IPS DF 6.9 (cell line): ENCODE results near the gene HIGD1C.
"Not testable (repeated sequence)": the region's sequence is repeated elsewhere in the genome, so short reads cannot be mapped to it uniquely, and the experiment has no call there.

Experiments used
- DNase-seq: peaks from one replicate; pipeline ENCODE4 v3.0.0-alpha.2; 2013; ENCODE audit warnings: low read depth, low spot score
- H3K27ac ChIP-seq: one replicate; pipeline ENCODE4 v1.5.1; 2013; ENCODE audit warnings: low read length, control low read depth
- H3K27me3 ChIP-seq: 2 replicates; pipeline ENCODE4 v1.6.1; 2013; ENCODE audit warnings: mild to moderate bottlenecking, low read length; ENCODE audit not compliant: control insufficient read depth, insufficient read depth
- H3K36me3 ChIP-seq: 2 replicates; pipeline ENCODE4 v1.6.1; 2013; ENCODE audit warnings: low read length; ENCODE audit not compliant: control insufficient read depth, insufficient read depth
- H3K4me1 ChIP-seq: 2 replicates; pipeline ENCODE4 v1.6.1; 2013; ENCODE audit warnings: low read length; ENCODE audit not compliant: control insufficient read depth, insufficient read depth
- H3K4me3 ChIP-seq: 2 replicates; pipeline ENCODE4 v1.5.1; 2013; ENCODE audit warnings: mild to moderate bottlenecking, low read length
- H3K9me3 ChIP-seq: 2 replicates; pipeline ENCODE4 v1.6.1; 2013; ENCODE audit warnings: low read length, inconsistent platforms; ENCODE audit not compliant: control insufficient read depth, insufficient read depth
- WGBS: extraction: QIAGEN DNeasy Blood & Tissue Kit; methylation state at CpG from one replicate; pipeline ENCODE4 v1.1.7; 2013; ENCODE audit warnings: mixed read lengths, missing lambda C conversion rate; ENCODE audit not compliant: insufficient read length, insufficient coverage; 5-methylcytosine and 5-hydroxymethylcytosine counted together

HIGD1C gene

GRCh38 chr12:51014467-51014866, 62.1 kb downstream of the HIGD1C start:
- H3K4me1 ChIP-seq, H3K9me3 ChIP-seq, H3K27me3 ChIP-seq, DNase-seq, H3K36me3 ChIP-seq, H3K4me3 ChIP-seq, H3K27ac ChIP-seq: not testable (repeated sequence)
- WGBS = no CpG with 5 or more reads among the region's 9 CpGs

- no peak for DNase-seq
- H3K4me3 ChIP-seq = no peak overlapping the region
- H3K9me3 ChIP-seq = no peaks in the 10 kb centered on the region
- no peaks in the 10 kb centered on the region for H3K4me1 ChIP-seq
- H3K27ac ChIP-seq = no peak overlapping the region
- H3K27me3 ChIP-seq = no peaks in the 10 kb centered on the region
- H3K36me3 ChIP-seq = no peaks in the 10 kb centered on the region
These were observed 65.1 kb downstream of the HIGD1C start for GRCh38 chr12:51017452-51017851.

GRCh38 chr12:51018956-51019355, 66.6 kb downstream of the HIGD1C start:
- no CpG with 5 or more reads among the region's 2 CpGs for WGBS
- H3K27ac ChIP-seq = no peak overlapping the region
- H3K27me3 ChIP-seq = no peaks in the 10 kb centered on the region
- DNase-seq = no peak
- H3K36me3 ChIP-seq = no peaks in the 10 kb centered on the region
- H3K4me1 ChIP-seq = no peaks in the 10 kb centered on the region
- H3K4me3 ChIP-seq = no peak overlapping the region
- no peaks in the 10 kb centered on the region for H3K9me3 ChIP-seq

GRCh38 chr12:51019927-51020326, 67.6 kb downstream of the HIGD1C start:
- Histone ChIP-seq H3K4me1 (no peaks in the 10 kb centered on the region), H3K27me3 (no peaks in the 10 kb centered on the region), H3K4me3 (no peak overlapping the region), H3K36me3 (no peaks in the 10 kb centered on the region), H3K9me3 (no peaks in the 10 kb centered on the region), H3K27ac (no peak overlapping the region)
- no CpG with 5 or more reads among the region's 2 CpGs for WGBS
- DNase-seq = no peak
